Panc1 (cell line): ENCODE measurements around the gene PCAT7.

Experiments used
- POLR2AphosphoS5 ChIP-seq: IDR thresholded peaks from 2 replicates; pipeline ENCODE4 v1.6.1; 2012; ENCODE audit warnings: mild to moderate bottlenecking, low read depth, low read length, moderate library complexity
- REST ChIP-seq, 2 experiments: IDR thresholded peaks; 2 replicates each; pipeline ENCODE4 v1.6.1; 2011 to 2012; ENCODE audit warnings: low read depth in 2 of 2, control low read depth in 1 of 2, low read length in 1 of 2, mild to moderate bottlenecking in 1 of 2, moderate library complexity in 1 of 2; ENCODE audit not compliant: insufficient read depth in 1 of 2
- SIN3A ChIP-seq: IDR thresholded peaks from 2 replicates; pipeline ENCODE4 v1.6.1; 2012; ENCODE audit warnings: low read depth, mild to moderate bottlenecking, low read length, moderate library complexity, borderline replicate concordance; ENCODE audit not compliant: insufficient read depth
- TF ChIP-seq, protein P1 (sequence below): fragments of 450-650 bp; IDR thresholded peaks from 2 replicates; pipeline ENCODE4 v1.5.1; 2017; ENCODE audit warnings: mild to moderate bottlenecking

GRCh38 chr9:94607423-94607691, 52.5 kb downstream of the PCAT7 start:
- TF ChIP-seq, protein P1, sequence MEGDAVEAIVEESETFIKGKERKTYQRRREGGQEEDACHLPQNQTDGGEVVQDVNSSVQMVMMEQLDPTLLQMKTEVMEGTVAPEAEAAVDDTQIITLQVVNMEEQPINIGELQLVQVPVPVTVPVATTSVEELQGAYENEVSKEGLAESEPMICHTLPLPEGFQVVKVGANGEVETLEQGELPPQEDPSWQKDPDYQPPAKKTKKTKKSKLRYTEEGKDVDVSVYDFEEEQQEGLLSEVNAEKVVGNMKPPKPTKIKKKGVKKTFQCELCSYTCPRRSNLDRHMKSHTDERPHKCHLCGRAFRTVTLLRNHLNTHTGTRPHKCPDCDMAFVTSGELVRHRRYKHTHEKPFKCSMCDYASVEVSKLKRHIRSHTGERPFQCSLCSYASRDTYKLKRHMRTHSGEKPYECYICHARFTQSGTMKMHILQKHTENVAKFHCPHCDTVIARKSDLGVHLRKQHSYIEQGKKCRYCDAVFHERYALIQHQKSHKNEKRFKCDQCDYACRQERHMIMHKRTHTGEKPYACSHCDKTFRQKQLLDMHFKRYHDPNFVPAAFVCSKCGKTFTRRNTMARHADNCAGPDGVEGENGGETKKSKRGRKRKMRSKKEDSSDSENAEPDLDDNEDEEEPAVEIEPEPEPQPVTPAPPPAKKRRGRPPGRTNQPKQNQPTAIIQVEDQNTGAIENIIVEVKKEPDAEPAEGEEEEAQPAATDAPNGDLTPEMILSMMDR, result no peak
- TF ChIP-seq POLR2AphosphoS5 (no peak), REST (IDR thresholded peaks at IDR 0.05; ENCODE audit: insufficient read depth in 1 of 2, low read depth in 2 of 2, low read length in 1 of 2) (no peak), SIN3A (no peak)
